Inferior parietal cortex (tissue), 1 donor: ENCODE measurements around the gene MYH2.
"Not testable (repeated sequence)": the region's sequence is repeated elsewhere in the genome, so short reads cannot be mapped to it uniquely, and the experiment has no call there.

Experiments
- DNase-seq: peaks from one replicate; pipeline ENCODE4 v3.0.0-alpha.2; 2016; ENCODE audit errors: extremely low spot score

Gene MYH2

GRCh38 chr17:10549096-10549842 is at the start of gene MYH2:
Gene MYH2 (minus strand): TSS chr17:10549658. CDS start chr17:10547920, 1,738 bp downstream.
- DNase-seq = no peak

- no peak for DNase-seq
These were observed 49.2 kb upstream of the MYH2 start for GRCh38 chr17:10598621-10599020.

- DNase-seq = no peak
These were observed 40.2 kb upstream of the MYH2 start for GRCh38 chr17:10589553-10590145.

GRCh38 chr17:10585529-10585928 is 36.1 kb upstream of the MYH2 start:
- DNase-seq = no peak

GRCh38 chr17:10583834-10584233 is 34.4 kb upstream of the MYH2 start:
- no peak for DNase-seq

GRCh38 chr17:10579270-10579669 is 29.8 kb upstream of the MYH2 start:
- no peak for DNase-seq

GRCh38 chr17:10574324-10574723 is 24.9 kb upstream of the MYH2 start:
- no peak for DNase-seq

GRCh38 chr17:10563991-10564660 is 14.7 kb upstream of the MYH2 start:
- DNase-seq = no peak

- DNase-seq = no peak
These were observed 8.6 kb upstream of the MYH2 start for GRCh38 chr17:10558049-10558448.

GRCh38 chr17:10557422-10557821 is 8.0 kb upstream of the MYH2 start:
- DNase-seq = no peak

GRCh38 chr17:10556301-10557005 is 7.0 kb upstream of the MYH2 start:
- no peak for DNase-seq

GRCh38 chr17:10550014-10550413 is 556 bp upstream of the MYH2 start:
- DNase-seq = no peak

- no peak for DNase-seq
These were observed 2.1 kb downstream of the MYH2 start for GRCh38 chr17:10547351-10547750.

GRCh38 chr17:10543486-10543885 is 6.0 kb downstream of the MYH2 start:
- not testable (repeated sequence) for DNase-seq

- DNase-seq = not testable (repeated sequence)
These were observed 8.3 kb downstream of the MYH2 start for GRCh38 chr17:10541179-10541578.

GRCh38 chr17:10532026-10532425 is 17.4 kb downstream of the MYH2 start:
- no peak for DNase-seq

- DNase-seq = no peak
These were observed 22.0 kb downstream of the MYH2 start for GRCh38 chr17:10527419-10527818.

GRCh38 chr17:10526517-10526916 is 22.9 kb downstream of the MYH2 start:
- no peak for DNase-seq

- DNase-seq = no peak
These were observed 26.4 kb downstream of the MYH2 start for GRCh38 chr17:10523064-10523463.

- no peak for DNase-seq
These were observed 27.5 kb downstream of the MYH2 start for GRCh38 chr17:10521949-10522348.

- no peak for DNase-seq
These were observed 31.0 kb downstream of the MYH2 start, which contains the start of gene MYH1 for GRCh38 chr17:10518271-10519037. Gene MYH1 (minus strand): TSS chr17:10518542. CDS start chr17:10516642, 1,900 bp downstream.
